Activated CD4-positive, alpha-beta T cell treated with anti-CD3 and anti-CD28 coated beads for 4 hours (primary cell): Measurements from ENCODE around the gene SIGLEC10.

ENCODE experiments used
- DNase-seq, 2 donors: peaks; one replicate each; pipeline ENCODE4 v3.0.0-alpha.2; 2020

Gene SIGLEC10

DNA sequence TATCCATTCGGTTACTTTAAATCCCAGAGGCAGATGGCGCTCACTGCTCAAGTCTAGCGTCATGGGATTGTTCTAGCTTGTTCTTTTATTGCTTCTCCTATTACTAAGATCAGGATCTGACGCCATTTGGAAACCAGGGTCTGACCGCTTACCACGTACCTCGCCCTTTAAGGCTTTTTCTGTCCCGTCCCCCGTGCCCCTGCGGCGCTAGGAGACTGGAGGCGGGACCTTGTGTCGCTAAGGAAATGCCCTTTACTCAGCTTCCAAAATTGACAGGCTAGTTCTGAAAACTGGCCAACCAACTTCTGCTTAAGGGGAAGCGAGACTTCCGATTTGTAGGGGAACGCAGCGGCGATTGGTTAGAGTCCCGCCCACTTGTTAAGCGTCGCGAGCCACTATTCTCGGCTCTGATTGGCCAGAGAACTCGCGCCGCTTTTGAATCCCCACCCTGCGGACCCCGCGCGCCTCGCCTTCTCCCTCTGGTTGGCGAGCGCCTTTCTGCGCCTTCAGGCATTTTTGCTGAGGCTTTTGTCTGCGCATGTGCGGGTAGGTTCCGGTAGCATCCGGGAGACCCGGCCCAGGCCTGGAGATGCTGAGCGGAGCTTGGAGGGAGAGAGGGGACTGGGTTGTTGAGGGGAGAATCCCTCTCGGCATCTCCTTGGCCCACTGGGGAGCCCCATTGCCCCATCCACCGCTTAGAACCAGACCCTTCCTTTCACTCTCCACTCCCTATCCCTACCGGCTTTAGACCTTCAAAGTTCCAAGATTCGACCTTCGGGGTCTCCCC lies 23.2 kb downstream of the SIGLEC10 start:
- DNase-seq = peak; percentile 84 to 85

DNA sequence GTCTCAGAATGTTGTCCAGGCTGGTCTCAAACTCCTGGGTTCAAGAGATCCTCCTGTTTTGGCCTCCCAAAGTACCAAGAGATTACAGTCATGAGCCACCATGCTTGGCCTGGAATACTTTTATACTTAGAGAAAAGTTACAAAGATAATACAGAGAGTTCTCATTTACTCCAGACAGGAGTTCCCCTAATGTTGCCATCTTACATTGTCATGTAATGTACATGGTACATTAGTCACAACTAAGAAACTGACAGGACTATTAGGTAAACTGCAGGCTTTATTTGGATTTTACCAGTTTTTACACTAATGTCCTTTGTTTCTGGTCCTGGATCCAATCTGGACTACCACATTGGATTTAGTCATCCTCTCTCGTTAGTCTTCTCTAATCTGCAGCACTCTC lies 24.7 kb downstream of the SIGLEC10 start:
- no peak for DNase-seq

DNA sequence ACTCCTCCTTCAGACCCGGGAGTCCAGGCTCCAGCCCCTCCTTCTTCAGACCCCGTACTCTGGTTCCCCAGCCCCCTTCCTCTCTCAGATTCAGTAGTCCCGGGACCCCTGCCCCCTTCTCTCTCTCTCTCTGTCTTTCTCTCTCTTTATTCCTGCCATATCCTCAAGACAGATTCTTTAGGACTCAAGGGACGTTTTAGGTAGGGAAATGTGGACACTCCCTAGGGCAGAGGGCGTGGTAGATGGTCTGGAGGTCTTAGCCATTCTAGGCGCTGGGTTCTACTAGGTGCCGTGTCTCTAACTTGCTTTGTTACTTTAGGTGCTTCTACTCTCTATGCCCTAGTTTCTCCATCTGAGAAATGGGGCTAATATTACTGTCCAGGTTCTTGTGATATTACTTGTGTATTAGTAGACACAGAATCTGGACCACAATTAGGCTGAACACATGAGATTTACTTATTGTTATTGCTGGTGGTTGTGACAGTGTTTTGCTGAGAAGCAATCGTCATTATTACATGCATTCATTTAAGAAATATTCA lies 26.3 kb downstream of the SIGLEC10 start:
- no peak for DNase-seq

DNA sequence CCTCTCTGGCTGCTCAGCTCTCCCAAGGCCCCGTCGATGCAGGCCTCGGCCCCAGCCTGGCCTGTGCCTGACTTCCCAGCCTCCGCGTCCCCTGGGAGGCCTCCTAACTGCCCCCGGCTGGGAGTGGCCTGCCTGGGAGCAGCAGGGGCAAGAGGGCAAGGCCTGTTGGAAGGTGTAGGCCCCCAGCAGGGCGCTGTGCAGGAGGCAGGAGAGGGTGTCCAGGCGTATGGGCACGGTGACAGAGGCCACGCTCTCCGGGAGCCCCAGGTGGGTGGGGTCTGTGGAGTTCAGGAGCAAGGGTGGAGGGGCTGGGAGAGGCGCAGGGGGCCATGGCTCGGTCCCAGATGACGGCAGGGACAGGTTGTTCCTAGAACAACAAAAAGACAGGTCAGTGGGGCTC lies 28.3 kb downstream of the SIGLEC10 start:
- no peak for DNase-seq

DNA sequence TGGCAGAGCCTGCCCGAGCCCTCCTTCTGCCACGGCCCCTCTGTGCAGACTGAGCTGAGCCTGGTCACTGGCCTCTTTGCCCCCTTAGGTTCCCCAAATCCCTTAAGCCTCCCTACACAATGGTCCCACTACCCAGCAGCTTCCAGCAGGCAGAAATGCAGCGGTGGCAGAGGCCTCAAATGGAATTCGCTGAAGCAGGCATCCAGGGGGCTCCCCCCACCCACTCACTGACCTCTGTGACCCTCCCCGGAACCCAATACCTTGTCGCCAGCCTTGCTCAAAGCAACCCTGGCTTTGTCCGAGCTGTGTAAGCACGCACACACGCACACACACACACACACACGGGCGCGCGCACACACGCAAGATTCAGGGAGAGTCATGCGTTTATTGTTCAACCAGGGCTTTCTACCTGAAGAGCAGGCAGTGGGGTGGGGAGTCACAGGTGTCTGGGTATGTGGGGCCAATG lies 29.5 kb downstream of the SIGLEC10 start, which contains the start of gene LIM2:
LIM2 (minus strand) TSS at position 51 of the 466 bp plus-strand sequence. CDS start 531 bp downstream, outside the sequence.
- DNase-seq = no peak

DNA sequence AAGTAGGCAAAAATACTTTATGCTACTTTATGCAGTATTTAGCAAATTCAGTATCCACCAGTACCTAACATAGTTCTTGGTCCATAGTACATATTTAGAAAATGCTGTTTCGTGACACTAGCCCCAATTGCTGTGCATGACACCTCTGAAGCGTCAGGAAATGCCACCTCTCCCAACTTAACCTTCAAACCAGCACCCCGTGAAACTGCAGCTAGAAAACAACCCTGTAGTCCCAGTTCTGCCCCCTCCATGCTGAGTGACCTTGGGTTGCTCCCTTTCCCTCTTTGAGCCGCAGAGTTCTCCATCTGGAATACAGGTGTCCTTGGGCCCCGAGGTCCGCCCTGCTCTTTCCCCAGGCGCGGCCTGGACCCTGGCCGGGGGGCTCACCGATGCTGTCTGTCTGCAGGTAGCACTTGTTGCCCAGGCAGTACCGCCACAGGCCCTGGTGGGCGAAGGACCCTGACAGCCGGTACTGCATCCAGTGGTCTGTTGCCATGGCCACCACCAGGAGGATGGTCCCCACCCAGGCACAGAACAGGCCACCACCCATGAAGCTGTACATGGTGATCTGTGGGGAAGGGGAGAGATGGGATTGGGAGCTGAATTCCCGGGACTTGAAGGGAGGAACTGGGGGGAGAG lies 30.4 kb downstream of the SIGLEC10 start:
- DNase-seq = no peak

DNA sequence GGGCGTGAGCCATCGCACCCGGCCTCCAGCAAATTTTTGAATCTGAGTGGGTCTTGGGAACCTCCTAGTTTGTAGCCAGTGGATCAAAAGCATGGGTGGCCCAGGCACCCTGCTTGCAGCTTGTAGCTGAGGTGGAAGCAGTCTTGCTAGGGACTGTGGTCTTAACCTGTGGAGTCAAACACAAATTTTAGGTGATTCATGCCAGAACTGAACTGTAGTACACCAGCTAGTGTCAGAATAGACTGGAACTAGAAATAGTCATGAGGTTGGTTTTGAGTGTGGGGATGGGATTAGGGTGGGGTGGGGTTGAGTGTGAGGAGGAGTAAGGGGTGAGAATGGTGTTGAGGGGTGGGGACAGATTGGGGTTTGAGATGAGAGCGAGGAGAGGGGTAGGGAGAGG lies 35.4 kb downstream of the SIGLEC10 start:
- DNase-seq = no peak

DNA sequence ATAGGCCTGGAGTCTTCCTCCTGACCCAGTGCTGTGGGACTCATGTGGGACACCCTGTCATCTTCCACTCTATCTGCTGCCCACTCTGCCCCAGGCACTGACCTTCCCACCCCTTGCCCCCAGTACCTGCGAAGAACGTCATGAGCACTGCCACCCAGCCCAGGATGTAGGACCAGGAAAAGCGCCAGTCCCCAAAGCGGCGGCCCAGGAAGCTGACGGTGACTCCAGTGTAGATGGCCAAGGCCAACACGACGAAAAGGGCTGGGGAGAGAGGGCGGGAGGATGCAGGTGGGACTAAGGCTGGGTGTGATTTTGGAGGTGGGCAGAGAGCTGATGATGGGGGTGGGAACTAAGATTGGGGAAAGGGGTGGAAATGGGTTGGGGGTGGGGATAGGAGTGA lies 37.1 kb downstream of the SIGLEC10 start:
- DNase-seq = no peak

DNA sequence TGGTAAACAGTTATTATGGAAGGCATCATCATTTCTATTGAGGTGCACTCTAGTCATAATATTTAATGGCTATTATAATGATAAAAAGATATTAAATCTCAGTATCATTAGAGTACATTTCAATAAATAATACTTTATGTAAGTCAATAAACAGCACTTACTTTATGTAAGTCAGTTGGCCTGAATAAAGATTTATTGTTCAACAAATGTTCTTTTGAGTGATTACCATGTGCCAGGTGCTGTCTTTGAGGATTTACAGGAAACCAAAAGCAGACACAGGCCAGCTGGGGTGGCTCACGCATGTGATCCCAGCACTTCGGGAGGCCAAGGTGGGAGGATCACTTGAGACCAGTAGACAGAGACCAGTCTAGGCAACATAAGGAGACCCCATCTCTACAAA lies 40.0 kb downstream of the SIGLEC10 start:
- no peak for DNase-seq

DNA sequence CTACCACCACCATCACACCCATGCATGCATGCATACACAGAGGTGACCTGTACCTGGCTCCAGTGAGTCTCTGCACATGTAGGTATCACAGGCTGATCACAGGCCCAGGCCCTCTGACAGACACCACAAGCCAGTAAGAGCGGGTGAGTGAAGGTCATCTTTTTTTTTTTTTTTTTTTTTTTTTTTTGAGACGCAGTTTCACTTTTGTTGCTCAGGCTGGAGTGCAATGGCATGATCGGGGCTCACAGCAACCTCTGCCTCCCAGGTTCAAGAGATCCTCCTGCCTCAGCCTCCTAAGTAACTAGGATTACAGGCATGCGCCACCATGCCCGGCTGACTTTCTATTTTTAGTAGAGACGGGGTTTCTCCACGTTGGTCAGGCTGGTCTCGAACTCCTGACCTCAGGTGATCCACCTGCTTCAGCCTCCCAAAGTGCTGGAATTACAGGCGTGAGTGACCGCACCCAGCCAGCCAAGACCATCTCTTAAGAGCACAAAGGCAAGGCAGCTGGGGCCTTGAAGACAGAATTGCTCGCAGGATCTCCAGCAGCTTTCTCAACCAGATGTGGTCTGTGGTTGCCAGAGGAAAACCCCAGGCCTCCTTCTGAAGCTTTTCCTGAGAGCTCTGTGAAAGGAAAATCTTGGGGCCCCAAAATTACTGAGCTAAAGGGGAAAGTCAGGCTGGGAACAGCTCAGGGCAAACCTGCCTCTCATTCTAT lies 41.8 kb downstream of the SIGLEC10 start:
- no peak for DNase-seq

DNA sequence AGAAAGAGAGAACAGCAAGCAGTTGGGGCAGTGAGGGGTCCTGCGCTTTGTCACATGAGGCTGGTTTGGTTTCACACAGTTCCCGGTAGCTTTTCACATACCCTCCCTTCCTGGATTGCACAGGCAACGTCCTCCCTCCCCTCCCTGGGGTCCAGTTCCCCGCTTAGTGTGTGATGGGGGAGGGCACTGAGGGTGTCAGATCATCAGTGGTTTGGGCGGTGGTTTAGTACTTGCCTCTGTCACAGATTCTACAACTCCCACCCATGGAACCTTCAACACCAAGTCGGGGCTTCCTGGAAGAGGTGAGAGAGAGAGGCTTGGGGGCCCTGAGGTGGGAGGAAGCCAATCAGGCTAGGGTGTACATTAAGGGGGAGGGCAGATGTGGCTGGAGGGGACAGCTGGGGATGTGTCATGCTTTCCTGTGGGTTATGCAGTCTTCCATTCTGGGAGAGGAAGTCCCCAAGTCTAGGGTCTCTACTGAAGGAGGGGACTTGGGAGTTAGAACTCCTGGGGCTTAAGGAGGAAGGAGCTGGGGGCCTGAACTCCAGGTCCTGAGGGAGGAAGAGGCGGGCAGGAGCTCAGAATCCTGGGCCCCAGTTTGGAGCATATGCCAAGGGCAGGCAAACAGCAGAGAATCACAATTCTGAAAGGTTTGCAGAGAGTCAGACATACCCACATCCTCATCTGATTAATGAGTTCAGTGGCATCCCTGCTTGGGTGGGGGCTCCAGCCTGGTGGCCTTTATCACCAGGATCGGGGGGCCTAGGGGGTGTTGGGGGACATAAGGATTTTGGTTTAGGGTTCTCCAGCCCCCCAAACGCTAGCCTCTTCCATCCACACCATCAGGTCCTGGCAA lies 44.6 kb downstream of the SIGLEC10 start, which contains the start of gene NKG7:
NKG7 (minus strand) TSS at position 6 of the 856 bp plus-strand sequence. CDS start 119 bp downstream, outside the sequence.
- DNase-seq = peak; percentile 70 to 79

DNA sequence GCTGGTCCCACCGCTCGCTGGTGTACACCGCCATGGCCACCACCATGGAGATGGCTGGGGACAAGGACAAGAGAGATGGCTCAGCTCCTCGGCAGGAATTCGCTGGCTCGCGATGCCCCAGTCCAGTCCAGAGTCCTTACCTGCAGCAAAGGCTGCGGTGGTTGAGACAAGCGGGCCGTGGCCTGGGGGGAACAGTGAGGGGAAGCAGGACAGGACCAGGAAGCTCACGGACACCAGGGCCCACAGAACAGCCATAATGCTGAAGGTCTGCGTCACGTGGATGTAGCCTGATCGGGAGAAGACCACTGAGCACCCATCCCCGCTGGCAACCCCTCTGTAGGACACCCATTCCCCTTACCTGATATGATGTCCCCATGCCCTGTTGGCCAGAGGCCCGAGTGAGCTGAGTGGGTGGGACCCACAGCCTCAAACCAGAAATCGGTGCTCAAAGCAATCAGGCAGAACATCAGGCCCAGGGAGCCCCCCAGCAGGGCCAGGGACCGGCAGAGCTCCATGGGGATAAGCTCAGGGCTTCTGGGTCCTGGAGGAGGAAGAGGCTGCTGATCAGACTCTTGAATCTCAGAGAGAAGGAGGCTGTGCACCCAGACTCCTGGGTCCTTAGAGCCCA lies 45.3 kb downstream of the SIGLEC10 start:
- no peak for DNase-seq

DNA sequence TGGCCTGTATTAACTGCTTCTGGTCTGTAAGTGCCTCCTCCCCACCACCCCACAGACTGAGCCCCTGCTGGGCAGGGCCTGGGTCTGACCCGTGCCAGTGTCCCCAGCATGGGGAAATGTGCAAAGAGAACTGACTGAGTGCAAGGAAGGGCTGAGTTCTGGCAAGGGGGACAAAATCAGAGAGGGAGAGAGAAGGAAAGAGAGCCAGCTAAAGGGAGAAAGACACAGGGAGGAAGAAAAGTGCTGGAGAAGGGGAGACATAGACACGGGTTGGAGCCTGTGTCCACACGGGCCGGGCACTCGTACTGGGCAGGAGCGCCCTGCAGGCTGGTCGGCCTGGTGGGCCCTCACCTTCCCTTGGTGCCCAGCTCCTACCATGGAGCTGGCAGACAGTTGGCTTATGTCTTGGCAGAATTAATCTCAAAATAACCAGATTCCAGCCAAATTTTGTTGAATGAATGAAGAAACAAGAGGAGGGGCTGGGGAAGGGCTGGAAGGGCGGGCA lies 46.2 kb downstream of the SIGLEC10 start:
- no peak for DNase-seq

DNA sequence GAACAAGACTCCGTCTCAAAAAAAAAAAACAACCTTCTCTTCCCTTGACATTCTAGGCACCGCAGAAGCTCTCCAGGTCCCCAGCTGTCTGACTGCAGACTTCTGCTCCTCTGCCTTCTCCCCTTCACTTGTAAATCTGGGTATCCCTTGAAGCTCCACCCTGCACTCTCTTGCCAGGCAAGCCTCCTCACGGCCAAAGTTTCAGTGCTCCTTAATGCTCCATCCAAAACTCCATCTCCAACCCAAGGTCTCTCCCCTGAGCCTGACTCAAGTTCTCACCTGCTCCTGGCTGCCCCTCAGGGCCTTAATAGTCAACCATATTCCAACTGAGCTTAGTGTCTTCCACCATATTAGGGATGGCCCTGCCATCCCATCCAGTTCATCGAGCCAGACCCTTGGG lies 47.2 kb downstream of the SIGLEC10 start:
- DNase-seq = no peak

DNA sequence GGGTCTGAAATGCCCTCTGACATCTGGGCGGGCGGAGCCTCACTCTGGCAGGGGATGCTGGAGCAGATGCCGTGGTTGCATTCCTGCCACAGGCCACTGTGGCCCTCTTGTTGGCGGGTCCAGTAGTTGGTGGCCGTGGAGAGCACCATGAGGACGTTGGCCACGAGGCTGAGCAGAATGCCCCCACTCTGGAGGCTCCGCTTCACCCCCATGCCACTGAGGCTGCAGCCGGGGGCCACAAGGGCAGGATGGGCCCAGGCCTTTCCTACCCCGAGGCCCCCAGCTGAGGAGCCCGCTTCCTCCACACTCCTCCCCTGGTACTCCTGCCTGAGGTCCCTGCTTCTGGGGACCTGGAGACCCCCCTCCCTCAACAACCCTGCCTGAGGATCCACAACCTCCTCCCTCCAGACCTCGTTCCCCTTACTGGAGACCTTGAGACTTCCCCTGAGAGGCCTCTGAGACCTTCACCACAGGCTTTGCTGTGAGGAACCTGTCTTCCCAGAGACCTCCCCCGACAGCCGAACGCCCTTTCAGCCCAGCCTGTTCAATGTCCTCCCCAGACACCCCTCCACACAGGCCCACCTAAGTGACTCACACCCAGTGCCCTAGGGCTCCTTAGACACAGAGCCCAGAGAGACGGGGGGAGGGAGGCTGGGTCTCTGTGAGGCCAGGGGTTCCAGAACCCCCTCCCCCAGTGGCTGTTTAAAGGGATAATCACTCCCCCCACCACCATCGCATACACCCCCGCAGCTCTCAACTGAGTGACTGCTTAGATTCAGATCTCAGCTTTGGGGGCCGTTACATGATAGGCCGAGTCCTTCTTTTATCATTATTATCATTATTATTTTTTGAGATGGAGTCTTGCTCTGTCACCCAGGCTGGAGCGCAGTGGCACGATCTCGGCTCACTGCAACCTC lies 48.8 kb downstream of the SIGLEC10 start, which contains the start of gene CLDND2:
CLDND2 (minus strand) TSS at position 638 of the 917 bp plus-strand sequence; CDS start at position 212, 426 bp downstream.
- DNase-seq = no peak

DNA sequence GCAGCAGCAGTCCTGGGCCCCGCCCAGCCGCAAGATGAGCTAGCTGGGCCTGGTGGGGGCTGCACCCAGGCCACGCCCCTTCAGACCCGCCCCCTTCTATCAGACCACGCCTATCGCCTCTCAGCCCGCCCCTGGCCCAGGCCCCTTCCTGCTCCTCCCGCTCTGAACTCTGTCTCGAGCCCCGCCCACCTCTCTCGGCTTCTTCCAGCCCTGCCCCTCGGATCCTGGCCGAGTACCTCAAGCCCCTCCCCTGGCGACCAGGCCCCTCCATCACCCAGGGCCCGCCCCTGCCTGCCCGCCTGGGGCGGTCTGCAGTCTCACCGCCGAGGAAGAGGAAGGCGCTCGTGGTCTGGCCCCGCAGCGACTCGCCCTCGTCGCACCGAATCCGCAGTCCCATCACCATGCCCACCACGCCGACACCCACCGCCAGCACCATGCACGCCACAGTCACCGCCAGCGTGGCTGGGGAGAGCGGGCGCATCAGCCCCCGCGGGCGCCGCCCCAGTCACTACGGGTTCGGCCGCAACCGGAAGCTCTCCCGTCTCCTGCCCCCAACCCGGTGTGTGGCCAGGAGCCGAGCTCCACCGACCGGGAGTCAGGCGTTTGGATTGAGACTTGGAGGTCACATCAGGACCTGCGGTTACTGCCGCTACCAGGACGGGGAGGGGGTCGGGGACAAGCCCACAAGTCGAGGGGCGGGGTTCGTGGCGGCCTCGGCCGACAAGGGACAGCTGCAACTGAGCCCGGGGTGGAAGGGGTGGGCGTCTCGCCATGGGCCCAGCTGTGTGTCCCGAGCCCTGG lies 49.7 kb downstream of the SIGLEC10 start:
- DNase-seq = peak; percentile 97

DNA sequence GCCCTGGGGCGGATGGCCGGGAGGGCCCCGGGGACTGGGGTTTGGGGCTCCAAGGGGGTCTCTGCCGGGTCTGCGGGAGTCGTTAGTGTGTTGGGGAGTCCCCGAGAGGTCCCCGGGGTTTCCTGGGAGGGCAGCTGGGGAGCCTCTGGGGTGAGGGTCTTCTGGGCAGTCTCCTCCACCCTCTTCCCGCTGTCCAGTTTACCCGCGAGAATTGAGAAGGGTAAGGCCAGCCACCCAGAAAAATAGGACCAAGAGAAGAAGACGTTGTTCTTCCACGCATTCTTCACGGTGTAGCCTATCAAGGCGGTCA lies 50.2 kb downstream of the SIGLEC10 start:
- DNase-seq = peak in 1 of 2 donors; percentile 29

DNA sequence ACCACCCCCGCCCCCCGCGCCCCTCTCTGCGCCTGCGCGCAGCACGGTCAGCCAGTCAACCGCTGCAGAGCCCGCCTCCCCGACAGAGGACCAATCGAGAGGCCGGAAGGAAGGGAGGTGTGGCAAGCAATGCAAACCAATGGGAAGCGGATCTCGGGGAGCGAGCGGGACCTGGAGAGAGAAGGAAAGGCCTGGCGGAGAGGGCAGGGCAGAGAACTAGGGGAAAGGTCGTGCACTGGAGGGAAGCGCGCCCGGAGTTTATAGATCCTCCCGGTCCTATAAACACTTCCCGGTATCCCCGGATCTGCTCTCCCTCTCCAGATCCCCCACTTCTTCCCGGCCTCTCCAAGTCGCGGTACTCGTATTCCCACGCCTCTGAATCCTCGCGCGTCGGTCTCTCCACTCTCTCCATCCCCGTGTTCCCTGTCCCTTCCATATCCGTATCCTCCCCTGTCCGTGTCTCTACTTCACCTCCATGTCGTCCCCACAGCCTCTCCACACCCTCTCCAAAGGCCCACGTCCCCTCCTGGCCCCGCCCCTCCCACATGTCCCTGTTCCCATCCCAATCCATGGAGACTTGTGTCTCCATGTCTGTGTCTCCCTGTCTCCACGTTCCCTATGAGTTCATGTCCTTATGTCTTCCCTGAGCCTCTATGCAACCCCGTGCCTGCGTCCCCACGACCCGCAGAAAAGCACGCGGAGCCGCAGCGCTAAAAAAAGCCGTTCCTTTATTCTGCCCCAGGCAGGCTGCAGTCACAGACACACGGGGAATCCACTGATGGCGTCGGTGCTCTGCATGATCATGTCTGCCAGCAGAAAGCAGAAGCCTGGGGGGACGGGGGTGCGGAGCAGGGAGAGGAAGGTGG lies 50.8 kb downstream of the SIGLEC10 start:
- DNase-seq = peak; percentile 93 to 94
